Ovary (tissue), 9 donors: Measurements from ENCODE around the gene FANK1. TPM values are rescaled to one million over a fixed set of nuclear protein-coding genes. Genes with fewer than 3 reads are reported as not detected.

Experiments
- DNase-seq, 5 donors: peaks; one replicate each; pipeline ENCODE4 v3.0.0-alpha.2; 2019 to 2020
- H3K27ac ChIP-seq, 2 donors: fragments of 200-600 bp; one replicate each; pipeline versions ENCODE4 v1.5.1 to v1.8.0; 2019 to 2022
- H3K27me3 ChIP-seq: fragments of 200-600 bp; one replicate; pipeline ENCODE4 v1.8.0; 2022
- H3K36me3 ChIP-seq: fragments of 200-600 bp; sonication (generic); one replicate; pipeline ENCODE4 v1.5.1; 2019
- H3K4me1 ChIP-seq: one replicate; pipeline ENCODE4 v1.8.1; 2013; ENCODE audit warnings: mild to moderate bottlenecking, moderate library complexity; ENCODE audit not compliant: insufficient read depth
- H3K4me3 ChIP-seq: fragments of 200-600 bp; sonication (generic); one replicate; pipeline ENCODE4 v1.5.1; 2017
- H3K9me3 ChIP-seq, 2 donors: fragments of 200-600 bp in 1 of 2; sonication (generic) in 1 of 2; one replicate each; pipeline versions ENCODE4 v1.5.1 to v1.8.1; 2013 to 2019; ENCODE audit warnings: mild to moderate bottlenecking in 1 of 2, moderate library complexity in 1 of 2
- EP300 ChIP-seq: sonication (generic); formaldehyde crosslinking; IDR thresholded peaks from one replicate; pipeline ENCODE4 v1.6.1; 2017; ENCODE audit warnings: antibody characterized with exemption
- POLR2A ChIP-seq: fragments of 450-650 bp; IDR thresholded peaks from one replicate; pipeline ENCODE4 v1.6.1; 2017; ENCODE audit warnings: antibody characterized with exemption, mild to moderate bottlenecking, moderate library complexity
- WGBS, 3 donors: extraction: QIAGEN DNeasy Blood & Tissue Kit in 1 of 3; methylation state at CpG; one replicate each; pipeline versions ENCODE4 v1.1.5 to v1.1.7; 2013 to 2017; 5-methylcytosine and 5-hydroxymethylcytosine counted together
- intact Hi-C, 4 donors: fragments of 100-400 bp; cut with DNase I; formaldehyde crosslinking; loops; one replicate each; pipeline versions ENCODE4 v1.11.0 to v1.15.1; 2022 to 2023
- polyA plus RNA-seq, 2 donors: library from polyadenylated mRNA; stranded (reverse); fragments of 200-250 nt in 1 of 2; fragments of 350-450 nt in 1 of 2; fragmentation: Illumina TruSeq in 1 of 2; extraction: RNeasy Lipid Tissue Mini Kit (QIAGEN cat#74804) in 1 of 2; gene quantifications; one replicate each; pipeline ENCODE4 v1.2.3, GENCODE V29; 2013 to 2014
- total RNA-seq, 7 donors: library from RNA; depleted of rRNA in 2 of 7; stranded (reverse); fragments of >200 nt in 2 of 7; fragmentation: NEBNext Ultra II Directional in 3 of 7; extraction: Animal tissue kit (Norgen Biotek cat#: 25700) in 3 of 7; gene quantifications; one replicate each; pipeline versions ENCODE4 v1.1.0 to v1.2.4, GENCODE V29; 2016 to 2023
- TF ChIP-seq, protein P1 (sequence below), 3 donors: fragments of 450-650 bp in 2 of 3; fragments of 200-600 bp in 1 of 3; IDR thresholded peaks; one replicate each; pipeline versions ENCODE4 v1.5.1 to v1.8.0; 2016 to 2022; ENCODE audit warnings: antibody characterized with exemption in 3 of 3, mild to moderate bottlenecking in 1 of 3
- donor health status: DM: no; HTN: no; CAD: no; lungs with moderate emphysema.
- donor health status: DM: no; HTN: no; CAD: no.
- donor health status: Bipolar disorder and iron deficiency.
- donor health status: DM: yes; HTN: yes; CAD: no.
- donor health status: DM: no; HTN: no; CAD: no.
- donor health status: DM: yes; HTN: yes; CAD: no.

FANK1 gene
- total and polyA plus RNA-seq, 9 donors, result 4.9 to 27.0 (median 5.6) TPM

DNA sequence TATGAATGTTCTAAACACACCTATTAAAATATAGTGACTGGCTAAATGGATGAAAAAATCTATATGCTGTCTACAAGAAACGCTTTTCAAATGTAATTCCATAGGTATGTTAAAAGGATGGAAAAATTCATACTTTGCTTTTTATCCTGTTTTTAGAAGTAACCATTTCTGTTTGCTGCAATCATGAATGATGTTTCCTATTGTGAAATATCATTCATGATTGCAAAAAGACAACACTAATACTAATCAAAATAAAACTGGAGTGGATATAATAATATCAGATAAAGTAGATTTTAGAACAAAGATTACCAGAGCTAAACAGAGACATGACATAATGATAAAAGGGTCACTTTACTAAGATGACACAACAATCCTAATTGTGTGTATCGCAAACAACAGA lies 138.2 kb downstream of the FANK1 start:
- WGBS, 3 donors, result 94 to 99% (median 95%) methylated on average over 2 of the region's 2 CpGs
- intact Hi-C loops, result no loop called here
- TF ChIP-seq, protein P1, sequence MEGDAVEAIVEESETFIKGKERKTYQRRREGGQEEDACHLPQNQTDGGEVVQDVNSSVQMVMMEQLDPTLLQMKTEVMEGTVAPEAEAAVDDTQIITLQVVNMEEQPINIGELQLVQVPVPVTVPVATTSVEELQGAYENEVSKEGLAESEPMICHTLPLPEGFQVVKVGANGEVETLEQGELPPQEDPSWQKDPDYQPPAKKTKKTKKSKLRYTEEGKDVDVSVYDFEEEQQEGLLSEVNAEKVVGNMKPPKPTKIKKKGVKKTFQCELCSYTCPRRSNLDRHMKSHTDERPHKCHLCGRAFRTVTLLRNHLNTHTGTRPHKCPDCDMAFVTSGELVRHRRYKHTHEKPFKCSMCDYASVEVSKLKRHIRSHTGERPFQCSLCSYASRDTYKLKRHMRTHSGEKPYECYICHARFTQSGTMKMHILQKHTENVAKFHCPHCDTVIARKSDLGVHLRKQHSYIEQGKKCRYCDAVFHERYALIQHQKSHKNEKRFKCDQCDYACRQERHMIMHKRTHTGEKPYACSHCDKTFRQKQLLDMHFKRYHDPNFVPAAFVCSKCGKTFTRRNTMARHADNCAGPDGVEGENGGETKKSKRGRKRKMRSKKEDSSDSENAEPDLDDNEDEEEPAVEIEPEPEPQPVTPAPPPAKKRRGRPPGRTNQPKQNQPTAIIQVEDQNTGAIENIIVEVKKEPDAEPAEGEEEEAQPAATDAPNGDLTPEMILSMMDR (IDR thresholded peaks at IDR 0.05), result no peak
- TF ChIP-seq POLR2A (no peak), EP300 (no peak)
- no peak overlapping the region for H3K27ac ChIP-seq
- H3K4me1 ChIP-seq, result no peaks in the 10 kb centered on the region
- no peak for DNase-seq
- H3K4me3 ChIP-seq, result no peak overlapping the region
- H3K36me3 ChIP-seq, result no peaks in the 10 kb centered on the region
- no peaks in the 10 kb centered on the region for H3K27me3 ChIP-seq
- H3K9me3 ChIP-seq, result no peaks in the 10 kb centered on the region

DNA sequence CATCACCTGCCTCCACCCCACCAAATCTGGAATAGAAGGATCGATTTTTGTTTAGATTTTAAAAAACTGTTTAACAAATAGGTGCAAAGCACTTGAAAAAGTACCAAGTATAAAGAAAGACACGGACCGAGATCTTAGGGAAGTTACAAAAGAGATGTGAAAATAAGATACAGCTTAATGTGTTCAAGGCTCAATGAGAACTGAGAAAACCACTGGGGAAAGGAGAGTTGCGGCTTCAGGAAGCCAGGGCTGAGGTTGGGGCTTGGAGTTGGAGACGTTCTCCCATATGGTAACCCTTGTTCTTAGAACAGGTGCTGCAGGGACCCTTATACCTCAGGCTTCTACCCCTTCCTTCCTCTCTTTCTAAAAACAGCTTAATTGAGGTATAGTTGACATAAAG lies 140.2 kb downstream of the FANK1 start:
- H3K9me3 ChIP-seq, result no peaks in the 10 kb centered on the region
- H3K4me1 ChIP-seq, result no peaks in the 10 kb centered on the region
- WGBS, 3 donors, result 90 to 94% (median 94%) methylated on average over 5 of the region's 5 CpGs
- no peak overlapping the region for H3K27ac ChIP-seq
- TF ChIP-seq, protein P1 (IDR thresholded peaks at IDR 0.05), result no peak
- no peak for TF ChIP-seq POLR2A
- no peak for TF ChIP-seq EP300
- DNase-seq, result no peak
- no peaks in the 10 kb centered on the region for H3K27me3 ChIP-seq
- no peak overlapping the region for H3K4me3 ChIP-seq
- no peaks in the 10 kb centered on the region for H3K36me3 ChIP-seq
- intact Hi-C loops, result no loop called here

DNA sequence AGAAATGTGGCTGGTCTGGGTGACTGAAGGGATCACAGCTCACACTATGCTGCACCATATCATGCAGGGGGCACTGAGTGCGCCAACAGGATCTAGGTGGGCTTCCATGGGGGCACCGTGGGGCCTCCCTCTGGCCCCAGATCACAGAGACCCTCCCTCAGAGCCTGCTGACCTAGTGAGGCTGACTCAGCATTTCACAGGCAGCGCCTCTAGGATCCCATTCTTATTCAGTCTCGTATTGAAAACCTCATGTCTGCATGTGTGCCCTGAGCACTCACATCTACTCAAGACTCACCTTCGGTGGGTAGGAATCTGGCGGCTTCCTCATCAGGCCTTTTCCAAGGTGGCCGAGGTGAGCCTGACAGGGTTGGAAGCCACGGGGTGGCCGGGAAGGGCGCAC lies 141.6 kb downstream of the FANK1 start:
- 88 to 94% (median 91%) methylated on average over 10 of the region's 10 CpGs for WGBS, 3 donors
- no peak for TF ChIP-seq EP300
- TF ChIP-seq POLR2A, result no peak
- TF ChIP-seq, protein P1 (IDR thresholded peaks at IDR 0.05), result no peak
- Histone ChIP-seq H3K27ac (no peak overlapping the region), H3K36me3 (no peaks in the 10 kb centered on the region), H3K4me1 (peaks cover 2% of the 10 kb centered on the region), H3K27me3 (no peaks in the 10 kb centered on the region), H3K4me3 (no peak overlapping the region), H3K9me3 (no peaks in the 10 kb centered on the region)
- no peak for DNase-seq
- intact Hi-C loops, result no loop called here

DNA sequence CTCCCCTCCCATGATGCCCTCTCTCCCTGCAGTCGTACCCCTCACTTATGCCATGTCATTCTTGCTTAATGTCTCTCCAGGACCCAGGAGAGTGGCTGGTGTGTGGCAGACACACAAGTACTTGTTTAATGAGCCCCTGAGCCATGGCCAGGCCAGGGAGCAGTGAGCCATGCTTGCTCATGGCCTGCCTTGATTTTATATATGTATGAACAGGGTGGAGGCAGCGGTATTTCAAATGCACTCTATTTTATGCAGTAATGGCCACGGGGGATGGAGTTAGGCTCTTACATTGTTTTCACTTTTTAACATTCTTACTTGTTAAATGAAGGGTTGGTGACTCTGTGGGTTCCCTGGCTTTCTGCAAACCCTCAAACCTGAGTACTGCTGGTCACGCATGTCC lies 144.8 kb downstream of the FANK1 start:
- H3K27me3 ChIP-seq, result no peaks in the 10 kb centered on the region
- DNase-seq, result no peak
- H3K36me3 ChIP-seq, result no peaks in the 10 kb centered on the region
- H3K4me3 ChIP-seq, result no peak overlapping the region
- TF ChIP-seq EP300 (no peak), POLR2A (no peak)
- TF ChIP-seq, protein P1 (IDR thresholded peaks at IDR 0.05), result no peak
- no peaks in the 10 kb centered on the region for H3K9me3 ChIP-seq
- intact Hi-C loops, result no loop called here
- H3K27ac ChIP-seq, result no peak overlapping the region
- H3K4me1 ChIP-seq, result peaks cover 2% of the 10 kb centered on the region
- 87 to 99% (median 94%) methylated on average over 4 of the region's 4 CpGs for WGBS, 3 donors
